ENCODE results near the gene COG3.
A peak's percentile ranks its signal among the peaks of the same experiment; 100 is the strongest.

Gene COG3

DNA sequence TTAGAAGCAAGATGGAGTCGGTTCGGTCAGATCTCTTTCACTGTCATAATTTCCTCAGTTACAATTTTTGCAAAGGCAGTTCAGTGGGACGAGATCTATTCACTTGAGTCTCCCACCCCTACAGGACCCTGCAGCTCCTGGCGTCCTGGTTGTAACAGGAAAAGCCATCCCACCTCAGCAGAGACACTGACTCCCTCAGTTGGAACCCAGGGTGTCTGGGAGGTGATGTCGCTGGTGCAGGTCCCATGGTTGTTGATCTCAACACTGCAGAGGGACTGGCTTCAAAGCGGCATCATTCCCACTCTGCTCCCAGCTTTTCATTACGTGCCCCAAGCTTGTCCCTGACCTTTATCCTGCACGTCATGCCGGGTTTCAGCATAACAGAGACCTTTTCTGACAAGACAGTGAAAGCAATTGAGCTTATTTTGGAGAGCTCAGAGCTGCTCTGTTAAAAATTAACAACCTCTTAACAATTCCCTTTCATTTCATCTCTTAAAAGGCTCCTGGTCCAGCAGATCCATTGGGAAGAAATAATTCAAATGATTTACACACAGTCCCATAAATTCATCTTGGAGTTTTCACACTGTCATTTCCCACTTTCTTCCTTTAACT, 17.6 kb upstream of the COG3 start:
- no peak for DNase-seq (ENCODE audit: low read depth)

DNA sequence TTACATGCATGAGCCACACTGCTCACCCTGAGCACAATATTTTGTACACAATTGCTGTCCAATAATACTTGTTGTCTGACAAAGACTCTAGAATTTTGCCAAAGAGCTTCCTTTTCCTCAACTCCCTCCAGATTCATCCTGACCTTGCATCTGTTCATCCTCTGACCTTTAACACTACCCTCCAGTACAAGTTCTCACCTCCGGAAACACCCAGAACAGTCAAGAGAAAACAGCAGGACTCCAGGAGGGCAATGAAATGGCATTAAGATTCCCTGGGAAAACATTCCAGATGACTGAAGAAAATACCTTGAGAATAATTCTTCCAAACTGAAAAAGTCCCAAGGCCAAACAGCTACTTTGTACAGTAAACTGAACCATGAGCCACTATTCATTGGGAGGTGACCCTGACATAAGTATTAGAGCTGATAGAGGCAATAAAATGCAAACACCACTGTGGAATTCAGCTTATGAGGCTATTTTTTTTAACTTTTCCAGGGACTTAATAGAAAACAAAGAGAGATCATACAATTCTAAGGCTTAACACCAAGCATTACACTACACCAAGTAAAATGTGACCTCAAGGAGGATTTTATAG, 15.7 kb upstream of the COG3 start:
- DNase-seq (ENCODE audit: low read depth), result no peak

DNA sequence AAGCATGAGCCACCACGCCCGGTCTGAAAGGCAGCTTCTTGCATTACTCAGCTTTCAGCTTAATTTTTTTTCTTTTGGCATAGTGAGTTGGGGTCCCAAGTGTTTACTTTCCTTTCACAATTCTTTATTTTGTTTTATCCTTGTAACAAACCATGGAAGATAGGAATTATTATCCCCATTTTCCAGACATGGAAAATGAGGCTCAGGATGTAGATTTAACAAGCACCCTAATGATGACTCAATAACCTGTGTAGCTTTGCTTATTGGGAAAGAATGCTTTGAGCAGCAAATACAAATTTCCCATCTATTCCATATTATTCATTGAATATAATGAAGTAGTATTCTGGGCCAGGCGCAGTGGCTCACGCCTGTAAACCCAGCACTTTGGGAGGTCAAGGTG, 13.5 kb upstream of the COG3 start:
- peak; percentile 9 for DNase-seq (ENCODE audit: low read depth)

DNA sequence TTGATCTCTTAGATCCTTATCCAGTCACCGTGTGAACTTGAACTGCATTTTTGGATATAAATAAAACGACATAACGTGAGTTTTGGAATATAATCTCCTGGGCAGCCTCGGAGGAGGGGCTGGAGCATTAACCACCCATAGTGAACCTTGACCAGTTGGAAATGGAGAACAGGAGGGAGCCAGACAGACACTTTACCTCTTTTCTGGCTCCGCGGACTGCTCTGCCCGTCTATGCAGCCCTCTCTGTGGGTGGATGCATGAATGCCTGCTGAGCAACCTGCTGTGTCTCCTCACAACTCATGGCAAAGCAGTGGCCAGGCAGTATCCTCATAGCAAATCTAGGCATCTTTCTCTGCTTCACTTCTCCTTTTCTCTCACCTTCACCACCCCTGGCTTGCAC, 10.5 kb upstream of the COG3 start:
- DNase-seq (ENCODE audit: low read depth), result no peak

- DNase-seq (ENCODE audit: low read depth), result peak; percentile 66
Observed at GRCh38 chr13:45456196-45456972, 8.4 kb upstream of the COG3 start.

GRCh38 chr13:45464141-45464686, 525 bp upstream of the COG3 start:
- DNase-seq (ENCODE audit: low read depth), result no peak

DNA sequence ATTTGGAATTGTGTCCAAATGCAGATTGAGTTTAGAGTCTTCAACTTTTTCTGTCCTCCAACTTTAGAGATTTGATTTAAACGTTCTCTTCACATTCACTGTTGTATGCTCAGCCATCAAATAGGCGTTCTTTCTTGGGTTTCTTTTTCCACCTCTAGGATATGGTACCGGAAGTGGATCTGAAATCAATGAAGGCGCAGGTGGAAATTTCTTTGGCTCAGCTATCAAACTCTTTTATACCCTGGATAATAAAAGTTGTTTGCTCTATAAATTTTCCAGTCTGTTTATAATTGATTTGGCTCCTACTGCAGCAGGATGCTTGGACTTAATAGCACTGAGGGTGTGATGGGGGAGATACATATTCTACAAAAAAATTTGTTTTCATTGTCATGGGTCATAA, 1.6 kb downstream of the COG3 start:
- DNase-seq (ENCODE audit: low read depth), result no peak

- DNase-seq (ENCODE audit: low read depth), result no peak
Observed at GRCh38 chr13:45468635-45469034, 3.9 kb downstream of the COG3 start.

DNA sequence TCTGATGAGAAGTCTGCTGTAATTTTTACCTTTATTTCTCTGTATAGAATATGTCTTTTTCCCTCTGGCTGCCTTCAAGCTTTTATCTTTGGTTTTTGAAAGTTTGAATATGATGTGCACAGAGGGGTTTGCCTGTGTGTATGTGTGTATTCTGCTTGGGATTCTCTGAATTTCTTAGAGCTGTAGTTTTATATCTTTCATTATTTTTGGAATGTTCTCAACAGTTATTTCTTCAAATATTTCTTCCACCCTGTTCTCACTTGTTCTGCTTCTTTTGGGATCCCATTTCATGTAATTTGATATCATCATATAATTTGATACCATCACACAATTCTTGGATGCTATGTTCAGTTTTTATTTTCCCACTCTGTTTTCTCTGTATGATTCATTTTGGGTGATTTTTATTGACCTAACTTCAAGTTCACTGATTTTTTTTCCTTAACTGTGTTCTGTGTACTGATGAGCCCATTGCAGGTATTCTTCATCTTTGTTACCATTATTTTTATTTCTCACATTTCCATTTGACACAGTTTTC, 7.5 kb downstream of the COG3 start:
- DNase-seq (ENCODE audit: low read depth), result no peak

GRCh38 chr13:45473627-45474026, 8.9 kb downstream of the COG3 start:
- peak; percentile 33 for DNase-seq (ENCODE audit: low read depth)

DNA sequence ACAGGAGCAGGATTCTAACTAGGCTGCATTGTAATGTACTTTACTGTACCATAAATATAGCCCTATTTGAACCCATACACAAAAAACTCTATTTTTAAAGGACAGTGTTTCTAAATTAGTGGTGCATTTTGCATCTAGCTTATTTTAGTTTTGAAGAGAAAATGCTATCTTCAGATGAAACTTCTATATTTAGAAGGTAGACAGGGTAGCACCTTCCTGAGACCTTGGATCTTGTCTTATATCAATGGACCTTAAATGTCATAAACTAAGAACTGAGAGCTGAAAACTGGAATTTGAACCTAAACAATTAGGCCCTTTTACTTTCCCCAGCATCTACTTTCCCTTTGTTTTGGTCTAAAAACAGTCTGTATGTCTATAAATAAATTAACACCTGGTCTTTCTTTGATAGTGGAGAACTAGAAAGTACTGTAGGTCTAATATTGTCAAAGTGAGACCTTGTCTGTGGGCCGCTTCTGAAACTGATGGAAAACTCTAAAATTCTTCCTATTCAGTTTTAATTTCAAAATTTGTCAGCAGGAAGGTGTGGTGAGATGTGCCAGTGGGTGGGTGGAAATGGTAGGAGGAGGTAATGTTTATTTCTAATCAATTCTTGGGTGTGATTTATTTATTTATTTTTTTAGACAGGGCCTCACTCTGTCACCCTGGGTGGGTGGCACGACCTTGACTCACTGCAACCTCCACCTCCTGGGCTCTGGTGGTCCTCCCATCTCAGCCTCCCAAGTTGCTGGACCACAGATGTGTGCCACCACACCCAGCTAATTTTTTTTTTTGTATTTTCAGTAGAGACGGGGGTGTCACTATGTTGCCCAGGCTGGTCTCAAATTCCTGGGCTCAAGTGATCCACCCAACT, 10.1 kb downstream of the COG3 start:
- no peak for DNase-seq (ENCODE audit: low read depth)

DNA sequence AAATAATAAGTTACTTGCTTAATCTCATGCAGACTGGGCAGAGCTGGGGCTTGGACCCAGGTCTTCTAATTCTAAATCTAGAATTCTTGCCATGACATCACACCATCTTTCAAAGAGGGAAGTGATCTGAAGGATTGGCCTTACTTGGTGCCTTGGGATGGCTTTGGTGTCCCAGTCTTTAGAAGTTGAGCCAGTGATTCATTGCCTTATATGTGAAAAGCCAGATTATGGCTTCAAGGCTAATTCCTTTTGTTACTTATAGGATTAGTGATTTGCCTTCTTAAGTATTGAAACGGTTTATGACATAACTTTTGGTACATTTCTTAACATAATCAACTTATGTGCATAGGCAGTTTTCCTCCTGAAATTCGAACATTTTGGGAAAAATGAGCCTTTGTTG, 14.9 kb downstream of the COG3 start:
- DNase-seq (ENCODE audit: low read depth), result no peak

DNA sequence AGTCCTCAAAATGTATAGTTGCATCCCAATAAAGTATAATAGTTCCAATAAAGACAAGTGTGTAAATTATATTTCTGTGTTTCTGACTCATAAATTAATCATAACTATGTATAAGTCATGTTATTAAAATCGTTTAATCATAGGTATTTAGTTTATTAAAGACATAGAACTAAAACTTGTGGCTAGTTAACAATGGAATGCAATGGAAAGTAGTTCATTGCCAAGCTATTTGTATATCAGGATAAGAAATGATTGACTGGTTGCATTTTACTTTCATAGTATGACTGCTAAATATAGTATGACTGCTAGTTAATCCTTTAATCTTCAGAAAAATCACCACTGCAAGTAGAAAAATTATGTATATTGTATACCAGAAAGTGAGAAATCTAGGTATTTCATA, 16.9 kb downstream of the COG3 start:
- DNase-seq (ENCODE audit: low read depth), result peak; percentile 30

DNA sequence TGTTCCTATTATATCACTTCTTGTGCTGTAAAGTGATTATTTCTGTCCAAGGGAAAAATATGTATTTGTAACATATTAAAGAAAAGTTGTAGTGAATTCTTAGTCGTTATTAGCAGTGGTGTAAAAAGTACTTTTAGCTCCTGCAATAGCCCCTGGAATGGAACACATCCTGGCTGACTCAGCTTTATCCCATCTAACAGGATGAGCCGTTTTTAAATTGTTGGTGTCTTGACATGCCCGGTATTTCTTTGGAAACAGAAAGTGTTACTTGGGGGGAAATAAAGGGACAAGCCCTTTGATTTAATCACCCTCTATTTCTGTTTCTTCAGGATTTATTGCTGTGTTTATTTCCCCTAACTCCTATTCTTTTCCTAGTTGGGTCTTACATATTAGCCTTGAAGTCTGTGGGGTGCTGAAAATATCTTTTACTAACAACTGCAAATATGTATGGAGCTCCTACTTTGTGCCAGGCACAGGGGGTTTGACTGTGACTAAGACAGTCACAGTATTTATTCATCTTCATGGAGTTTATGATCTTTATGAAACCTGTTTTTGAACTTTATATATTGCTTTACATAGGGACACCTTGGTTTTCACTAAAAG, 17.9 kb downstream of the COG3 start:
- peak; percentile 58 for DNase-seq (ENCODE audit: low read depth)

DNA sequence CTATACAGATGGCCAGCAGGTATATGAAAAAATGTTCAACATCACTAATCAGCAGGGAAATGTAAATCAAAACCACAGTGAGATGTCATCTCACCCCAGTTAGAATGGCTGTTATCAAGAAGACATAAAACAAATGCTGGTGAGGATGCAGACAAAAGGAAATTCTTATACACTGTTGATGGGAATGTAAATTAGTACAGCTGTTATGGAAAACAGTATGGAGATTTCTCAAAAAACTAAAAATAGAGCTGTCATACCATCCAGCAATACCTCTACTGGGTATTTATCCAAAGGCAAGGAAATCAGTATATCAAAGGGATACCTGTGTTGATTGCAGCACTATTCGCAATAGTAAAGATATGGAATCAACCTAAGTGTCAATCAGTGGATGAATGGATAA, 22.9 kb downstream of the COG3 start:
- DNase-seq (ENCODE audit: low read depth), result no peak

DNA sequence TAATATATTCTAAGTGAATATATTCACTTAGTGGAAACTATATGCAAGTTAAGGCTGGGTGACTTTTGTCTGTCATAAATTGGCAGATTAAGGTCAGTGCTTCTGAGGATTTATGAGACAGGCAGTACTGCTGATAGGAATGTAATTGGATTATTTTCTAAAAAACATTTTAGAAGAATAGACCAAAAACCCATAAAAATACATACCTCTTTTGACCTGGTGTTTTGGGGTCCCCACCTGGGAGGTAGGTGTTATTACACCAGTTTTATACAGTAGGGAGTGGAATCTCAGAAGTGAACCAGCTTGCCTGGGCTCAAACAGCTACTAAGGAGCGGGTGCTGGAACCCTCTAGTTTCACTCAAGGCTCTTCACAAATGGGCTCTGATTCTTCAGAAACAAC, 25.3 kb downstream of the COG3 start:
- DNase-seq (ENCODE audit: low read depth), result peak; percentile 34

- peak; percentile 87 for DNase-seq (ENCODE audit: low read depth)
Observed at GRCh38 chr13:45492538-45492937, 27.8 kb downstream of the COG3 start.

GRCh38 chr13:45496942-45497341, 32.2 kb downstream of the COG3 start:
- DNase-seq (ENCODE audit: low read depth), result peak; percentile 80

GRCh38 chr13:45500492-45501174, 35.9 kb downstream of the COG3 start:
- peak; percentile 96 for DNase-seq (ENCODE audit: low read depth)

- DNase-seq (ENCODE audit: low read depth), result no peak
Observed at GRCh38 chr13:45501175-45501526, 36.4 kb downstream of the COG3 start.

- no peak for DNase-seq (ENCODE audit: low read depth)
Observed at GRCh38 chr13:45503658-45504057, 38.9 kb downstream of the COG3 start.

Data from ELR (cell line).